ENCODE measurements around the gene GBX1.

Gene GBX1

DNA sequence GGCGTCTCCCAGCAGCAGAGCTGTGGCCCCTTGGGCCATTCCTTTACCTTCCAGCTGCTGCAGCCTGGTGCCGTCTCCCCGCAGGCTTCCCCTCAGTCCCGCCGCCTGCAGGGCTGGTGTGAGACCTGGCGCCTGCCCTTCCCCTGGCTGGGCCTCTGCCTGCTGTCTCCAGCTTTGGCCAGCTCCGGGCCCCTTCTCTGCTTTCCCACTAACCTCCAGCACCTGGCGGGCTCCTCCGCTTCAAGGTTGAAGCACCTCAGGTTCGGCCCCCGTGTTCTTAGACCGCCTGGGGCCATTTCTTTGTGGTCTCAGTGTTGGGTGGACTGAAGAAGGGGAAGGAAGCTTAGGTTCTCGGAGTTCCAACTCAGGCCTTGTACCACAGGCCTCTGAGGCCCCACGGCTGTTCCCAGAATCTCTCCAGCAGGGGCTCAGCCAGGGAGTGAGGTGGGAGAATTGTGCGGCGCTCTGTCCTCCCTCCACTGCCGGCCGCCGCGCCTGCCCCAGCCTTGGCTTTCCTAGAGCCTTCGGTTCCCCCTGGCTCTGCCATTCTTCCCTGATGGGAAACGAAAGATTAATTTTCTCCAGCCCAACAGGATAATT, 30.3 kb downstream of the GBX1 start:
- Mint-ChIP-seq H3K4me1 (ENCODE audit: low read depth in 2 of 2) (no peaks in the 10 kb centered on the region), H3K27me3 (no peaks in the 10 kb centered on the region), H3K4me3 (no peak overlapping the region), H3K27ac (no peak overlapping the region), H3K9me3 (no peaks in the 10 kb centered on the region), H3K36me3 (ENCODE audit: insufficient read depth) (peaks cover 4% of the 10 kb centered on the region)
- DNase-seq, result no peak
- ATAC-seq (replicated peaks), result no peak

DNA sequence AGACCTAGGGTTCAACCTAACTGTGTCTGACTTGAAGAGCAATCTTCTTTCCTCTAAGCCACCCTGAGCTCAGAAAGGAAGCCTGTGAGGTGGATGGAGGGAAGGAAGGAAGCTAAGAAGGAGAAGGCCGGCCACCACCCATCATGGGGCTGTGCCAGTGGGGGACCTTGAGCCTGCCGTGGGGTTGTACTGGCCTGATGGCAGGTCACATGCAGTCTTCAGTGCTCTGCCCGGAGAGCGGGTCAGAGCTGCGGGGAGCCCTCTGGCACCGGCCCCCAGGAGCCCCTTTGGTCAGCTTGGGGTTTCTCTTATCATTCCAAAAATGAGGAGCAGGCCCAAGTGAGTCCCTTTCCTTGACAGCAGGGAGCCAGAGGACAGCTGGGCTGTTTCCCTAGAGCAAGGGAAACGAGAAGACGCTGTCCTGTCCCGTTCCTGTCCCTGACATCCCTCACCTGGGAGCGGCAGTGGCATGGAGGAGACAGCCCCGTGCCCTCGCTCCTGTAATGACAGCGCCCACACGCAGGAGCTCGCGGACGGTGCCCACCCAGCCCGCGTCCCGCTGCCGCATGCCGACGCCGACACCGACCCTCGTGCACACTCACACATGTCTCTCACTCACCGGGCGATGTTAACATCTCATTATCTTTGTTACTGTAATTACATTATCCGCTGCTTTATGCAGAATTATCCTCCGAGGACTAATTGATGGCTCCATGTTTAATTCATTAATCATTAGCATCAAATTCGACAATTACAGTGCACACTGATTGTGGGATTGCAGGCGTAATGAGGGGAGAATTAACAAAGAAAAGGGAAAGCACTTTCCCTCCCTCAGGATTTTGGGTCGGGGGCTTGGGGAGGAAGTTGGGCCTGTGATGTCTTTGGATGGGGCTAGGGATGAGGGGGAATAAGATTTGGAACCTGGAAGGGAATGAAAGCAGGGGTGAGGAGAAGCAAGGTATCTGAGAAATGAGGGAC, 31.3 kb downstream of the GBX1 start:
- DNase-seq (no peak), ATAC-seq (replicated peaks) (no peak)
- Mint-ChIP-seq H3K9me3 (no peaks in the 10 kb centered on the region), H3K4me1 (ENCODE audit: low read depth in 2 of 2) (no peaks in the 10 kb centered on the region), H3K27ac (no peak overlapping the region), H3K36me3 (ENCODE audit: insufficient read depth) (peaks cover 4% of the 10 kb centered on the region), H3K27me3 (no peaks in the 10 kb centered on the region), H3K4me3 (no peak overlapping the region)

DNA sequence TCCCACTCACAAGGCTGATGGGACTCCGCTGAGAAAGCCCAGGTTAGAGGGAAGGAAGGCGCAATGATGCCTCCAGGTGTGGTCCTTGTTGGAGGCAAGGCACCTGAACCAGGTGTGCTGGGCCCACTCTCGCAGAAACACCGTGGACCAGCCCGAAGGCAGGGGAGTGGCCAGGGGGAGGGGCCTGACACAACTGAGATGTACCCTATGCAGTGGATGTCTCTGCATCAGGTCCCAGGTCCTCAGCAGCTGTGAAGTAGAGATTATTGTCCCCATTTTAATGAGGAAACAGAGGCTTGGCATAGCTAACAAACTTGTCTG, 32.0 kb downstream of the GBX1 start:
- Mint-ChIP-seq H3K9me3 (no peaks in the 10 kb centered on the region), H3K36me3 (ENCODE audit: insufficient read depth) (peaks cover 4% of the 10 kb centered on the region), H3K27ac (no peak overlapping the region), H3K4me1 (ENCODE audit: low read depth in 2 of 2) (no peaks in the 10 kb centered on the region), H3K27me3 (no peaks in the 10 kb centered on the region), H3K4me3 (no peak overlapping the region)
- DNase-seq, result no peak
- ATAC-seq (replicated peaks), result no peak

DNA sequence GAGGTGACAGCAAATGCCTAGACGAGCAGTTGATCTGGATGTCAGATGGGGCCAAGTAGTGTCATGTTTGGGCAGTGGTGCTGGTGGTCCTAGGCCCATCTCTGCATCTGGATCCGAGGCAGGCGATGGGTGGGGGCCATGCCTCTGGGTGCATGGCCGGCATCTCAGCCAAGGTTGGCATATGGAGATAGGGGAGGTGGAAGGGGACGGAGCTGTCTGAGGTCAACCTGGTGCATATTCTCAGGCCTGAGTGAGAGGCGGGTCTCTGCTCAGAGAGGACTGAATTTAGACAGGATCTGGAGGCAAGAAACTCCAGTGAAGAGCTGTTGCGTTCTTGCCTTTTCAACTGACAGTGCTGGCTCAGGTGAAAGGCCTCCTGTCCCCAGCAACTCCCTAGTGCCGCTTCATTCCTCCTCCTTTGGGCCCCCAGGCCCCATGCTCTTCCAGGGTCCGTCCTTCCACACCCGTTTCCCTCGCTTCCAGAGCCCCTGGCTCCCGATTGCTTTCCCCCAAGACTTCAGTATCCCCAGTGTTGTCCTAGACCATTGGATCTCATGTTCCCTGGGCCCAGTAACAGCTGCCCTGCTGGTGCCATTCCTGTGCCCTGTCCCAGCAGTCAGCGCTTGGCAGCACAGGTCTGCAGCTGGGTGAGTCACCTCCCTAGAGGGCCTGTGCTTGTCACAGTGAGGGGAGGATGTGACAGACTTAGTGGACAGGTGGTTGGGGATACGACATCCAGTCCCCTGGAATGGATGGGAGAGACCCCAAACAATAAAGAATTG, 32.6 kb downstream of the GBX1 start:
- Mint-ChIP-seq H3K36me3 (ENCODE audit: insufficient read depth) (peaks cover 4% of the 10 kb centered on the region), H3K4me3 (no peak overlapping the region), H3K27me3 (no peaks in the 10 kb centered on the region), H3K9me3 (no peaks in the 10 kb centered on the region), H3K27ac (no peak overlapping the region), H3K4me1 (ENCODE audit: low read depth in 2 of 2) (no peaks in the 10 kb centered on the region)
- DNase-seq (no peak), ATAC-seq (replicated peaks) (no peak)

DNA sequence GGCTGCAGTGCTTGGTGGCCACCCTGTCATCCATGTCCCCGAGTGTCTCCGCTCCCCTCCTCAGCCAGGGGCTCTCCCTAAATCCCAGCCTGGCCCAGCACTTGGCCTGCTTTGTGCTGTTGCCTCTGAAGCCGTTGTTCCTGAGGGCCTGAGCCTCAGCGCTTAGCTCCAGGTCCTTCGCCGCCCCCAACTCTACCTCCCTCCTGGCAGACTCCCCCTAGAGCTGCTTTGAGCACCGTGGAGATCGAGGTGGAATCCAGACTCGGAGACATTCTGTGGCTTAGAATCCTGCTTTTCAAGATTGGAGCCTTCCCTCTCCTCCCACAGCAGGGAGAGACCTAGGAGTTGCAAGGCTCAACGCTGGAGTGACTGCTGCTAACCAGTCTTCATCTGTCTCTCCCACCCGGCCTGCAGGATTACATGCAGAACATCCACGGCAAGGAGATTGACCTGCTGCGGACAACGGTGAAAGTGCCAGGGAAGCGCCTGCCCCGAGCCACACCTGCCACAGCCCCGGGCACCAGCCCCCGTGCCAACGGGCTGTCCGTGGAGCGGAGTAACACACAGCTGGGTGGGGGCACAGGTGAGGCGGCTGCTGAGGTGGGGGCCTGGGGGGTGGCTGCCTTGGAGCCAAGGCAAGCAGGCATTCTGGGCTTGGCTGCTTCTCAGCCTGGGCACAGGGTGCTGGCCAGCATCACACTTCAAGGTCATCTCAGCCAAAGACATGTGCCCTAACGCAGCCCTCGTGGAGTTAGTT, 33.3 kb downstream of the GBX1 start:
- H3K4me3 Mint-ChIP-seq, result no peak overlapping the region
- H3K27me3 Mint-ChIP-seq, result no peaks in the 10 kb centered on the region
- H3K9me3 Mint-ChIP-seq, result no peaks in the 10 kb centered on the region
- H3K4me1 Mint-ChIP-seq (ENCODE audit: low read depth in 2 of 2), result no peaks in the 10 kb centered on the region
- ATAC-seq (replicated peaks) (no peak), DNase-seq (no peak)
- peaks cover 4% of the 10 kb centered on the region for H3K36me3 Mint-ChIP-seq (ENCODE audit: insufficient read depth)
- H3K27ac Mint-ChIP-seq, result no peak overlapping the region

DNA sequence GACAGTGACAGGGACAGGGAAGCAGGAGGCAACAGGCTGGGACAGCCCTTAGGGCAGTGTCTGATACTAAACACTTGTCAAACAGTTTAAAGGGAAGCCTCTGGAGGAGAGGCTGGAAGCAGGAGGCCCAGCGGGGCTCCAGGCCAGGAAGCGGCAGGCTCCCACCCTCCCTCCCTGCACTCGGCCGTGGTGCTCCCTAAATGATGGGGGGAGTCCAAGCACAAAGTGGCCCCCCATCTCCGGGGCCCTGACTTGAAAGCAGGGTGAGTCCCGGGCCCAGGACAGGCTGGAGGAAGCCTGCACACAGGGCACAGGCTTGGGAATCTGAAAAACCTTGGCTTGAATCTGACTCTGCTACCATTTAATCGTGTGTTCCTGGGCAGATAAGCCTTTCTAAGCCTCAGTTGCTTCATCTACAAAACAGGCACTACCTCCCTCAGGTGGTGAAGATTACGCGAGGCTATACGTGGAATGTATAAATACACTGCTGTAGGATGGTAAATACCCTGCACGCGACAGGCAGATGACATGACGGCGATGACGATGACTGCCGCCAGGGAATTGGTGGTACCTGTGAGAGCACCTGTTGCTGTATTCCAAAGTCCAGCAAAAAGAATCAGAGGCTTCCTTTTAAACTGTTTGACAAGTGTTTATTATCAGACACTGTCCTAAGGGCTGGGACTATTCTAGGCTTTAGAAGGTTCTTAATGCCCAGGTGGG, 34.1 kb downstream of the GBX1 start:
- H3K36me3 Mint-ChIP-seq (ENCODE audit: insufficient read depth), result peaks cover 4% of the 10 kb centered on the region
- no peak overlapping the region for H3K4me3 Mint-ChIP-seq
- no peaks in the 10 kb centered on the region for H3K27me3 Mint-ChIP-seq
- DNase-seq (no peak), ATAC-seq (replicated peaks) (no peak)
- H3K4me1 Mint-ChIP-seq (ENCODE audit: low read depth in 2 of 2), result no peaks in the 10 kb centered on the region
- no peaks in the 10 kb centered on the region for H3K9me3 Mint-ChIP-seq
- no peak overlapping the region for H3K27ac Mint-ChIP-seq

DNA sequence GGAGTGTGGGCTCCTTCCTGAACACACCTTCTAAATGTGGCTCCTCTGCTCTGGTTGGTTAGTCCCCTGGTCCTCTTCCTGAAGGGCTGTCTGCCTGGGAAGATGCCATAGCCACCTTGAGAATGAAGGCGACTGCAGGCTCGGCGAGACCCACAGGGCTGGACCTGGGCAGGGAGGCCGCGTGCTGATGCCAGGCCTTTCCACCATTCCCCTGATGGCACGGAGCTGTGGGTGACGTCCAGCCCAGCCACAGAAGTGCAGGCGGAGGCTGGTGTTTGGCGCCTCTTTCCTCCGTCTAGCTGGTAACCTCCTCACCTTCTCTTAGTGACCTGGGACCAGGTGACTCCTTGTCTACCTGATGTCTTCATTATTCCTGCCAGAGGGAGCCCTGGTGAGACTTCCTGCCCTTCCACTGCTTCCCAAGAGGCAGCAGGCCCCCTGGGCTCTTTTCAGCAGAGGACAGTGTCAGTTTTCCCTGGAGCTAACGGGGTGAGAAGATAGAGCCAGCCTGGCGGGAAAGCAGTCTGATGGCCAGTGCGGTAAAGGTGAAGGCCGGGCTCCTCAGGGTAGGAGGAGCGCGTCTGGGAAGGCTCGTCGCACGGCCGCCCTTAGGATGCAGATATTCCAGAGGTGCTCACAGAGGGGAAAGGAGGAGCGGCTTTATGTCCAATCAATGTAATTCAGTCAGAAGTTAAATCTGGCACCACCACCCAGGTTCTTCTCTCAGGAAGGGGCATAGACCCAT, 34.9 kb downstream of the GBX1 start:
- DNase-seq (no peak), ATAC-seq (replicated peaks) (no peak)
- no peaks in the 10 kb centered on the region for H3K4me1 Mint-ChIP-seq (ENCODE audit: low read depth in 2 of 2)
- no peaks in the 10 kb centered on the region for H3K27me3 Mint-ChIP-seq
- no peaks in the 10 kb centered on the region for H3K9me3 Mint-ChIP-seq
- H3K36me3 Mint-ChIP-seq (ENCODE audit: insufficient read depth), result peaks cover 4% of the 10 kb centered on the region
- no peak overlapping the region for H3K4me3 Mint-ChIP-seq
- no peak overlapping the region for H3K27ac Mint-ChIP-seq

DNA sequence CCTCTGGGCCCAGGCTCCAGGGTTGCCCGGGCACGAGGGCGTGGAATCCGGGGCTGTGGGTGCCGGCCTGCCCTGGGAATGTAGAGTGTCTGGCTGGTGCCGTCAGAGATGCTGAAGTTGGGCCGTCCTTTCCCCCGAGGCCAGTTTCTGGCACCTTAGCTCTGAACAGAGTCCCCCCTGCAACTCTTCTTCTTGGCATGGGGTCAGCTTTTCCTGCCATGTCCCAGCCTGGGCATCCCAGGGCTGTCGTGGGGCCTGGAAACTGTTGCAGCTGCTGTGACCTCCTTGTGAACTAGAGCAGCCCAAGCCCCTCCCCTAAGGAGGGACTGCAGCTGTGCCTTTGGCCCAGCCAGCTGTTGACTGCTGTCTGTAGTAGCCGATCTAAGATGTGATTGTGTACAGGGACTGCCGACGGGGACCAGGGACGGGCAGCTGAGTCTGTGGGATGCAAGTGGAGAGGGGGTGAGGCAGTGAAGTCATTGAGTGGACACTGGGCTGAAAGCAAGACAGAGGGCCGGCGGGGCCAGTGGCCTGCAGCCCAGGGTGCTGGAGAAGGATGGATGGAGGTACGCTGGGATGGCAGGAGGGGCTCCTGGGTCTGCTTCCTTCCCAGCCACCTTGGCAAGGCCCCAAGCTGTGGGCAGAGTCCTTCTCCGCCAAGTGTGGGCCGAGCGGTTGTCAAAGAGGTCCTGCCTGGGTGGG, 35.8 kb downstream of the GBX1 start:
- no peak for ATAC-seq (replicated peaks)
- H3K27ac Mint-ChIP-seq, result no peak overlapping the region
- H3K36me3 Mint-ChIP-seq (ENCODE audit: insufficient read depth), result peaks cover 4% of the 10 kb centered on the region
- no peaks in the 10 kb centered on the region for H3K27me3 Mint-ChIP-seq
- DNase-seq, result no peak
- no peak overlapping the region for H3K4me3 Mint-ChIP-seq
- peaks cover 0 to 1% of the 10 kb centered on the region in 2 donors for H3K4me1 Mint-ChIP-seq (ENCODE audit: low read depth in 2 of 2)
- no peaks in the 10 kb centered on the region for H3K9me3 Mint-ChIP-seq

DNA sequence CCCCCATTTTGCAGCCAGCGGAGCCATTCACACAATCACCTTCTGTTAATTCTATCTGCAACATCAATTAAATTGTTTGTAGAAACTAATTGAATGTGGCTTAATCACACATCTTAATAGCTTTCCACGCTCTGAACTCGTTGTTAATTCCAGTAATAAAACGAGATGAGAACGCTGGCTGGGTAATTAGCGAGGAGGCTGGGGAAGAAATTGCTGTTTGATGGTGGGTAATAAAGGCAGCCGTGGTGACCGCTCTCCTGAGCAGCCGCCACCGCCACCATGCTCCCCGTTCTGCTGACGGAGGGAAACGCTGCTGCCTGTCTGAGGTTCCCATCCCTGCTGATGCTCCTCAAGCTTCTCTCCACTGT, 36.3 kb downstream of the GBX1 start:
- H3K36me3 Mint-ChIP-seq (ENCODE audit: insufficient read depth), result peaks cover 4% of the 10 kb centered on the region
- no peak for ATAC-seq (replicated peaks)

DNA sequence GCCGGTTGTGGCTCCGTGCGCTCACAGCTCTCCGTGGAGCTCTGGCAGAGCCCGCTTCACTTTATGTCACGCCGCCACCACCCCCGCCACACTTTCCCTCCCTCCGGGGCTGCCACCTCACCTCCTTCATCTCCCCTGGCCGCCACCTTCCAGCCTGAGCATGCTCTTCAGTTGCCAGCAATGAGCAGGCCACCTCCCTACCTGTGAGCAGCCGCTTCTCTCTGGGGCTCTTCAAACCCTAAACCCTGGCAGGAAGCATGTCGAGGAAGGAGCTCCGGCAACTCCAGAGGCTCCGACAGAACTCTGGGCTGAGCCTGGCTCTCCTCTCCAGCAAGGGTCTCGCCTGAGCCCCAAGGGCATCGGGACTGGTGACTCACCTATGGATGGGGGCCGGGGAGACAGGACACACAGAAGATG, 36.7 kb downstream of the GBX1 start:
- Mint-ChIP-seq H3K27ac (no peak overlapping the region), H3K4me3 (no peak overlapping the region), H3K36me3 (ENCODE audit: insufficient read depth) (peaks cover 4% of the 10 kb centered on the region), H3K4me1 (ENCODE audit: low read depth in 2 of 2) (peaks cover 0 to 1% of the 10 kb centered on the region in 2 donors), H3K9me3 (no peaks in the 10 kb centered on the region), H3K27me3 (no peaks in the 10 kb centered on the region)
- DNase-seq (no peak), ATAC-seq (replicated peaks) (no peak)

More for the DNA sequence above, 36.3 kb downstream of the GBX1 start:
- H3K4me3 Mint-ChIP-seq, result no peak overlapping the region
- no peaks in the 10 kb centered on the region for H3K9me3 Mint-ChIP-seq
- no peak overlapping the region for H3K27ac Mint-ChIP-seq
- H3K4me1 Mint-ChIP-seq (ENCODE audit: low read depth in 2 of 2), result peaks cover 0 to 1% of the 10 kb centered on the region in 2 donors
- H3K27me3 Mint-ChIP-seq, result no peaks in the 10 kb centered on the region
- DNase-seq, result no peak

DNA sequence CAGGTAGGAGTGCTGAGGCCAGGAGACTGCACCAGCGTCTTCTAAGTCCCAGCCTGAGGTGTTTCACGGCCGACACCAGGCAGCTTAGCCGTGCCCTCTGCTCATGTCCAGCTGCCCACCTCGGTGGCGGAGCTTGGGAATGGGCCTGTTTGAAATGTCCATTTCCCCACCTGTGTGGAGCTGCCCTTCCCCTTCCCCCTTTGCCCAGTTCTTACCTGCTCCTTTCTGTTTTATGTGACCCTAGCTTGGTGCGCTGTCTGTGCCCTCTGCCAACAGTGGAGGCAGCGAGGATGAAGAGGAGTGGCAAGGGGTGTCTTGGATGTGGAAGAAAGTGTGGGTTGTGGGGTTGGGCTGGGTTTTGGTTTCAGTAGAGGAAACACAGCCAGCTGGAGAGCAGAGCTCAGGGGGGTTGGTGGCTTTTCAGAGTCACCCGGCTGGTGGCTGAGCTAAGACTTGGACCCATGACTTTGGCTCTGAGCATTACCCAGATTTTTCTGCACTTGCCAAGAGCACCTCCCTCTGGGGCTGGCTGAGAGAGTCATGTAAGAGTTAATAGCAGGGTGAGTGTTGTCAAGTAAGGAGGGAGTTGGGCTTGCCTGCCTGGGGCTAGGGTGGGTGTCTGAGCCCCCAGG, 37.4 kb downstream of the GBX1 start:
- Mint-ChIP-seq H3K9me3 (no peaks in the 10 kb centered on the region), H3K4me1 (ENCODE audit: low read depth in 2 of 2) (peaks cover 0 to 1% of the 10 kb centered on the region in 2 donors), H3K27me3 (no peaks in the 10 kb centered on the region), H3K4me3 (no peak overlapping the region), H3K27ac (no peak overlapping the region), H3K36me3 (ENCODE audit: insufficient read depth) (peaks cover 8% of the 10 kb centered on the region)
- ATAC-seq (replicated peaks), result no peak
- no peak for DNase-seq
